ENCODE results near the gene SCAF4. TPM values are rescaled to one million over a fixed set of nuclear protein-coding genes. Genes with fewer than 3 reads are reported as not detected.

The SCAF4 gene
- total and polyA plus RNA-seq, 4 donors, result 7.1 to 11.1 (median 9.3) TPM

GRCh38 chr21:31629972-31630711, 101.8 kb downstream of the SCAF4 start:
- Histone ChIP-seq H3K27me3 (ENCODE audit: control insufficient read depth in 4 of 4, insufficient read depth in 4 of 4, low read length in 3 of 4) (no peaks in the 10 kb centered on the region), H3K4me3 (ENCODE audit: low read depth in 1 of 3, low read length in 3 of 3) (no peak overlapping the region), H3K27ac (ENCODE audit: low read depth in 1 of 2, low read length in 2 of 2) (peak overlapping the region; percentile 64 to 73), H3K4me1 (ENCODE audit: control insufficient read depth in 4 of 4, insufficient read depth in 4 of 4, low read length in 3 of 4) (peaks cover 5 to 25% (median 19%) of the 10 kb centered on the region in 4 donors), H3K9me3 (ENCODE audit: control insufficient read depth in 4 of 4, low read length in 3 of 4) (no peaks in the 10 kb centered on the region), H3K36me3 (ENCODE audit: control insufficient read depth in 4 of 4, insufficient read depth in 3 of 4, low read depth in 1 of 4, low read length in 3 of 4) (peaks cover 0 to 3% (median 0%) of the 10 kb centered on the region in 4 donors), H3K9ac (ENCODE audit: low read depth in 1 of 2, low read length in 2 of 2) (peak overlapping the region in 1 of 2 donors; percentile 9)
- 39% methylated on average over 8 of the region's 8 CpGs for WGBS
- TF ChIP-seq YY1 (IDR thresholded peaks at IDR 0.05) (peak; percentile 66), RXRA (IDR thresholded peaks at IDR 0.05) (peak; percentile 69 to 79), GABPA (IDR thresholded peaks at IDR 0.05 in 1 of 2, conservative IDR thresholded peaks at IDR 0.05 in 1 of 2) (no peak), EGR1 (IDR thresholded peaks at IDR 0.05; ENCODE audit: low read depth in 2 of 2) (no peak), CTCF (IDR thresholded peaks at IDR 0.05; ENCODE audit: low read depth, low read length, missing input control) (no peak), FOXA2 (IDR thresholded peaks at IDR 0.05) (no peak), HNF4A (conservative IDR thresholded peaks at IDR 0.05) (peak; percentile 45 to 62), HNF4G (IDR thresholded peaks at IDR 0.05) (no peak), REST (IDR thresholded peaks at IDR 0.05) (no peak), ZBTB33 (IDR thresholded peaks at IDR 0.05) (peak; percentile 50), RAD21 (IDR thresholded peaks at IDR 0.05) (peak; percentile 25), MAX (IDR thresholded peaks at IDR 0.05) (no peak), SP1 (IDR thresholded peaks at IDR 0.05) (peak; percentile 57), FOXA1 (IDR thresholded peaks at IDR 0.05) (no peak), TAF1 (conservative IDR thresholded peaks at IDR 0.05) (no peak), NR2F2 (IDR thresholded peaks at IDR 0.05) (no peak), JUND (IDR thresholded peaks at IDR 0.05) (peak; percentile 99), ATF3 (IDR thresholded peaks at IDR 0.05) (peak; percentile 93)
- no peak for DNase-seq (ENCODE audit: low spot score)
